GM23338 (cell line): ENCODE results near the gene IFNA4. TPM values are rescaled to one million over a fixed set of nuclear protein-coding genes. Genes with fewer than 3 reads are reported as not detected.
"Not testable (repeated sequence)": the region's sequence is repeated elsewhere in the genome, so short reads cannot be mapped to it uniquely, and the experiment has no call there.

ENCODE experiments used
- ATAC-seq: fragments of 200-7000 bp; cut with Tn5 transposase; 3 replicates; pipeline ENCODE4 v1.9.1; 2020
- DNase-seq: peaks from one replicate; pipeline ENCODE4 v3.0.0-alpha.2; 2015; ENCODE audit warnings: low spot score
- H2AFZ ChIP-seq: fragments of 200-600 bp; sonication (generic); 2 replicates; pipeline ENCODE4 v1.8.0; 2016; ENCODE audit warnings: antibody characterized with exemption, mild to moderate bottlenecking, moderate library complexity
- H3F3A ChIP-seq: fragments of 200-600 bp; sonication (generic); replicated peaks from 2 replicates; pipeline ENCODE4 v1.8.0; 2017; ENCODE audit warnings: antibody characterized with exemption, mixed run types, low read depth
- H3K27ac ChIP-seq: fragments of 200-600 bp; sonication (generic); 2 replicates; pipeline ENCODE4 v1.6.1; 2016; ENCODE audit warnings: low read depth
- H3K27me3 ChIP-seq: fragments of 200-600 bp; sonication (generic); 2 replicates; pipeline ENCODE4 v1.8.0; 2016; ENCODE audit warnings: mild to moderate bottlenecking, mixed run types, moderate library complexity; ENCODE audit not compliant: insufficient read depth
- H3K36me3 ChIP-seq: fragments of 200-600 bp; sonication (generic); 2 replicates; pipeline ENCODE4 v1.8.0; 2016; ENCODE audit warnings: mild to moderate bottlenecking; ENCODE audit not compliant: insufficient read depth
- H3K4me1 ChIP-seq: fragments of 200-600 bp; sonication (generic); 2 replicates; pipeline ENCODE4 v1.8.0; 2016; ENCODE audit warnings: mild to moderate bottlenecking, moderate library complexity; ENCODE audit not compliant: insufficient read depth
- H3K4me2 ChIP-seq: fragments of 200-600 bp; sonication (generic); 2 replicates; pipeline ENCODE4 v1.7.1; 2017; ENCODE audit warnings: mixed run types
- H3K4me3 ChIP-seq: fragments of 200-600 bp; sonication (generic); 2 replicates; pipeline ENCODE4 v1.6.1; 2016; ENCODE audit warnings: mixed run types
- H3K79me2 ChIP-seq: fragments of 200-600 bp; sonication (generic); replicated peaks from 2 replicates; pipeline ENCODE4 v1.8.0; 2017; ENCODE audit warnings: mild to moderate bottlenecking; ENCODE audit not compliant: insufficient read depth
- H3K9me2 ChIP-seq: fragments of 200-600 bp; sonication (generic); 2 replicates; pipeline ENCODE4 v1.8.0; 2017; ENCODE audit not compliant: insufficient read depth
- H4K20me1 ChIP-seq: fragments of 200-600 bp; sonication (generic); replicated peaks from 2 replicates; pipeline ENCODE4 v1.8.0; 2017; ENCODE audit warnings: mild to moderate bottlenecking; ENCODE audit not compliant: insufficient read depth
- H3K27ac Mint-ChIP-seq: 2 replicates; pipeline ENCODE4 v1.8.0; 2020; ENCODE audit warnings: inconsistent platforms, mild to moderate bottlenecking, moderate library complexity, mixed read lengths
- H3K27me3 Mint-ChIP-seq: 3 replicates; pipeline ENCODE4 v1.8.0; 2022; ENCODE audit warnings: low read depth, mild to moderate bottlenecking, moderate library complexity, mixed read lengths, inconsistent platforms; ENCODE audit not compliant: insufficient read depth, poor library complexity
- H3K36me3 Mint-ChIP-seq: 3 replicates; pipeline ENCODE4 v1.8.0; 2021; ENCODE audit warnings: low read depth, mild to moderate bottlenecking, inconsistent platforms, moderate library complexity, mixed read lengths
- H3K4me1 Mint-ChIP-seq: 3 replicates; pipeline ENCODE4 v1.8.0; 2020; ENCODE audit warnings: mild to moderate bottlenecking, inconsistent platforms, mixed read lengths
- H3K4me3 Mint-ChIP-seq: 3 replicates; pipeline ENCODE4 v1.8.0; 2021; ENCODE audit warnings: moderate library complexity, mild to moderate bottlenecking, inconsistent platforms, mixed read lengths
- H3K9me3 Mint-ChIP-seq: 3 replicates; pipeline ENCODE4 v1.8.0; 2020; ENCODE audit warnings: moderate library complexity, mild to moderate bottlenecking, inconsistent platforms, mixed read lengths
- CTCF ChIP-seq, 2 experiments: fragments of 200-600 bp in 1 of 2; sonication (generic) in 1 of 2; conservative IDR thresholded peaks; 2 replicates each; pipeline versions ENCODE4 v1.5.1 to v1.6.1; 2016 to 2017; ENCODE audit warnings: antibody characterized with exemption in 2 of 2, low read depth in 2 of 2, mild to moderate bottlenecking in 2 of 2, moderate library complexity in 1 of 2
- long read RNA-seq: library from polyadenylated mRNA; unstranded; transcript quantifications from one replicate; pipeline ENCODE4 v2.0.0, GENCODE V29; 2020; ENCODE audit not compliant: unreplicated experiment
- polyA plus RNA-seq: library from polyadenylated mRNA; unstranded; fragments of >200 nt; fragmentation: Nextera tagmentation; extraction: Ambion mirVana; gene quantifications from 2 replicates; pipeline ENCODE4 v1.2.1, GENCODE V29; 2016
- total RNA-seq: library from RNA; depleted of rRNA; stranded (reverse); fragments of >200 nt; shearing (Covaris generic); gene quantifications from 2 replicates; pipeline ENCODE4 v1.2.3, GENCODE V29; 2014; rRNA removed

Gene IFNA4
- not detected in 2 replicates for total RNA-seq
- not detected in 2 replicates for polyA plus RNA-seq
- long read RNA-seq = 0 reads

GRCh38 chr9:21187487-21187886 lies at the start of gene IFNA4:
Gene IFNA4 (minus strand): TSS chr9:21187587. CDS start chr9:21187531, 56 bp downstream.
- H3F3A ChIP-seq, H3K4me1 ChIP-seq, H3K4me2 ChIP-seq, H3K36me3 Mint-ChIP-seq, H3K27me3 ChIP-seq, H4K20me1 ChIP-seq, H2AFZ ChIP-seq, ATAC-seq, H3K9me3 Mint-ChIP-seq, H3K27ac ChIP-seq, H3K27me3 Mint-ChIP-seq, H3K4me3 ChIP-seq, H3K4me1 Mint-ChIP-seq, H3K4me3 Mint-ChIP-seq, H3K9me2 ChIP-seq, H3K27ac Mint-ChIP-seq, H3K79me2 ChIP-seq, DNase-seq, H3K36me3 ChIP-seq: not testable (repeated sequence)

GRCh38 chr9:21236360-21236714 lies 49.0 kb upstream of the IFNA4 start:
- H3K79me2 ChIP-seq, H3K9me2 ChIP-seq, H3K36me3 Mint-ChIP-seq, H3K4me1 Mint-ChIP-seq, ATAC-seq, H3K9me3 Mint-ChIP-seq, H3K27me3 ChIP-seq, H3K4me3 ChIP-seq, H2AFZ ChIP-seq, H3K4me2 ChIP-seq, H3K4me3 Mint-ChIP-seq, H3K27ac Mint-ChIP-seq, H3K4me1 ChIP-seq, H3K36me3 ChIP-seq, H3K27ac ChIP-seq, H4K20me1 ChIP-seq, H3K27me3 Mint-ChIP-seq, DNase-seq, H3F3A ChIP-seq: not testable (repeated sequence)

- H3K27me3 ChIP-seq, H3K27ac ChIP-seq, H3K36me3 ChIP-seq, H3K9me2 ChIP-seq, H3K9me3 Mint-ChIP-seq, H3K27me3 Mint-ChIP-seq, H3K79me2 ChIP-seq, H2AFZ ChIP-seq, H3K27ac Mint-ChIP-seq, H3K36me3 Mint-ChIP-seq, H3K4me3 Mint-ChIP-seq, H3K4me1 Mint-ChIP-seq, H3F3A ChIP-seq, H3K4me2 ChIP-seq, H3K4me1 ChIP-seq, H4K20me1 ChIP-seq, H3K4me3 ChIP-seq: not testable (repeated sequence)
- TF ChIP-seq CTCF (conservative IDR thresholded peaks at IDR 0.05; ENCODE audit: low read depth in 2 of 2) = peak; percentile 65 to 82
- ATAC-seq (peak; percentile 93), DNase-seq (peak; percentile 79)
Measured at GRCh38 chr9:21235468-21236359, 48.3 kb upstream of the IFNA4 start.
